ENCODE measurements around the gene LSM12. TPM values are rescaled to one million over a fixed set of nuclear protein-coding genes. Genes with fewer than 3 reads are reported as not detected.

Gene LSM12
- total RNA-seq, 3 donors from 2014 or later = 45.1 to 63.5 (median 48.2) TPM

- no peak overlapping the region for H3K4me3 ChIP-seq
- intact Hi-C loops (cut with DNase I, micrococcal nuclease) = no loop called here
- H3K4me1 ChIP-seq (ENCODE audit: low read depth) = peaks cover 37% of the 10 kb centered on the region
- ATAC-seq (no peak), DNase-seq (no peak)
- H3K9me3 ChIP-seq = no peaks in the 10 kb centered on the region
- no peak for TF ChIP-seq CTCF (IDR thresholded peaks at IDR 0.05)
- H3K36me3 ChIP-seq (ENCODE audit: low read depth) = no peaks in the 10 kb centered on the region
These were observed 46.1 kb upstream of the LSM12 start for GRCh38 chr17:44112284-44113280.

- no peaks in the 10 kb centered on the region for H3K36me3 ChIP-seq (ENCODE audit: low read depth)
- no peak for TF ChIP-seq CTCF (IDR thresholded peaks at IDR 0.05)
- H3K4me3 ChIP-seq = no peak overlapping the region
- peaks cover 37% of the 10 kb centered on the region for H3K4me1 ChIP-seq (ENCODE audit: low read depth)
- no peaks in the 10 kb centered on the region for H3K9me3 ChIP-seq
- ATAC-seq = no peak
- no peak for DNase-seq
- intact Hi-C loops (cut with DNase I, micrococcal nuclease) = no loop called here
These were observed 45.3 kb upstream of the LSM12 start for GRCh38 chr17:44111777-44112176.

GRCh38 chr17:44110823-44111633 lies 44.6 kb upstream of the LSM12 start:
- ATAC-seq (peak; percentile 92), DNase-seq (peak; percentile 97 to 99 (median 98))
- H3K9me3 ChIP-seq = no peaks in the 10 kb centered on the region
- no peak overlapping the region for H3K4me3 ChIP-seq
- H3K36me3 ChIP-seq (ENCODE audit: low read depth) = no peaks in the 10 kb centered on the region
- intact Hi-C loops (cut with DNase I, micrococcal nuclease) = no loop called here
- no peak for TF ChIP-seq CTCF (IDR thresholded peaks at IDR 0.05)
- H3K4me1 ChIP-seq (ENCODE audit: low read depth) = peaks cover 37% of the 10 kb centered on the region

GRCh38 chr17:44110011-44110686 lies 43.7 kb upstream of the LSM12 start:
- H3K36me3 ChIP-seq (ENCODE audit: low read depth) = no peaks in the 10 kb centered on the region

More at GRCh38 chr17:44110011-44110686, 43.7 kb upstream of the LSM12 start:
- H3K4me1 ChIP-seq (ENCODE audit: low read depth) = peaks cover 37% of the 10 kb centered on the region
- no peaks in the 10 kb centered on the region for H3K9me3 ChIP-seq
- ATAC-seq = no peak
- H3K4me3 ChIP-seq = no peak overlapping the region
- intact Hi-C loops (cut with DNase I, micrococcal nuclease) = no loop called here
- DNase-seq = no peak
- TF ChIP-seq CTCF (IDR thresholded peaks at IDR 0.05) = no peak

Data from mucosa of descending colon (tissue), 3 donors.